ENCODE data around the gene SNRPD2.

DNA sequence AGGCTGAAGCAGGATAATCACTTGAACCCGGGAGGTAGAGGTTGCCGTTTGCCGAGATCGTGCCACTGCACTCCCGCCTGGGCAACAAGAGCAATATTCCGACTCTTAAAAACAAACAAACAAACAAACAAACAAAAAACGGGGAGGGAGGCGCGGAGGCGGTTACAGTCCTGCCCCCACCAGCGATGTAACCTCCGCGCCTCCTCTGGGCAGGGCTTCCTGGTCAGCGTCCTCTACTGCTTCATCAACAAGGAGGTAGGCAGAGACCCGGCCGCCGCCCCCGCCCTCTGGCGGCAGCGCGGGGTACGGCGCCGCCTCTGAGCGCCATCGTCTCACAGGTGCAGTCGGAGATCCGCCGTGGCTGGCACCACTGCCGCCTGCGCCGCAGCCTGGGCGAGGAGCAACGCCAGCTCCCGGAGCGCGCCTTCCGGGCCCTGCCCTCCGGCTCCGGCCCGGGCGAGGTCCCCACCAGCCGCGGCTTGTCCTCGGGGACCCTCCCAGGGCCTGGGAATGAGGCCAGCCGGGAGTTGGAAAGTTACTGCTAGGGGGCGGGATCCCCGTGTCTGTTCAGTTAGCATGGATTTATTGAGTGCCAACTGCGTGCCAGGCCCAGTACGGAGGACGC lies 10.2 kb downstream of the SNRPD2 start:
- no peak for TF ChIP-seq REST (IDR thresholded peaks at IDR 0.05; ENCODE audit: insufficient read depth in 1 of 2, low read depth in 2 of 2, low read length in 2 of 2)
- no peak for TF ChIP-seq POLR2AphosphoS5 (IDR thresholded peaks at IDR 0.05; ENCODE audit: low read depth, low read length)
- no peak for TF ChIP-seq TAF1 (IDR thresholded peaks at IDR 0.05; ENCODE audit: borderline replicate concordance, insufficient read depth, low read length)
